GM19099 (cell line): ENCODE results near the gene MST1.
A peak's percentile ranks its signal among the peaks of the same experiment; 100 is the strongest.

ENCODE experiments used
- POLR2A ChIP-seq: IDR thresholded peaks from 3 replicates; pipeline ENCODE4 v1.6.1; 2011; ENCODE audit warnings: low read depth; ENCODE audit not compliant: insufficient read length; ENCODE audit errors: extremely low read depth

MST1 gene

GRCh38 chr3:49681232-49681522 is 8.1 kb downstream of the MST1 start:
- TF ChIP-seq POLR2A, result no peak

GRCh38 chr3:49680493-49681231 is 8.6 kb downstream of the MST1 start:
- TF ChIP-seq POLR2A, result no peak

GRCh38 chr3:49675912-49676311 is 13.4 kb downstream of the MST1 start:
- no peak for TF ChIP-seq POLR2A

GRCh38 chr3:49674497-49674983 is 14.7 kb downstream of the MST1 start:
- TF ChIP-seq POLR2A, result no peak

- TF ChIP-seq POLR2A, result peak; percentile 83
Measured at GRCh38 chr3:49673715-49674496, 15.4 kb downstream of the MST1 start, which contains the start of gene APEH. APEH (plus strand) TSS chr3:49674351; CDS start chr3:49674402, 51 bp downstream.

- no peak for TF ChIP-seq POLR2A
Measured at GRCh38 chr3:49673121-49673714, 16.1 kb downstream of the MST1 start.

GRCh38 chr3:49671291-49672288 is 17.7 kb downstream of the MST1 start:
- no peak for TF ChIP-seq POLR2A

GRCh38 chr3:49670940-49671290 is 18.4 kb downstream of the MST1 start:
- no peak for TF ChIP-seq POLR2A

GRCh38 chr3:49669352-49669751 is 19.9 kb downstream of the MST1 start:
- TF ChIP-seq POLR2A, result no peak

GRCh38 chr3:49668861-49669260 is 20.4 kb downstream of the MST1 start:
- no peak for TF ChIP-seq POLR2A

GRCh38 chr3:49668414-49668797 is 20.9 kb downstream of the MST1 start:
- no peak for TF ChIP-seq POLR2A

GRCh38 chr3:49667701-49668413 is 21.4 kb downstream of the MST1 start:
- no peak for TF ChIP-seq POLR2A

GRCh38 chr3:49666592-49666991 is 22.7 kb downstream of the MST1 start:
- TF ChIP-seq POLR2A, result no peak

GRCh38 chr3:49665822-49666519 is 23.3 kb downstream of the MST1 start:
- no peak for TF ChIP-seq POLR2A

GRCh38 chr3:49664300-49664699 is 25.0 kb downstream of the MST1 start:
- TF ChIP-seq POLR2A, result no peak
